Panc1 (cell line): ENCODE data around the gene FOXN1.

Source experiments
- POLR2AphosphoS5 ChIP-seq: IDR thresholded peaks from 2 replicates; pipeline ENCODE4 v1.6.1; 2012; ENCODE audit warnings: mild to moderate bottlenecking, low read depth, low read length, moderate library complexity
- TCF7L2 ChIP-seq: IDR thresholded peaks from 2 replicates; pipeline ENCODE4 v1.6.1; 2011; ENCODE audit warnings: mild to moderate bottlenecking, low read depth, low read length, inconsistent platforms
- TF ChIP-seq, protein P1 (sequence below): fragments of 450-650 bp; IDR thresholded peaks from 2 replicates; pipeline ENCODE4 v1.5.1; 2017; ENCODE audit warnings: mild to moderate bottlenecking
- TF ChIP-seq, protein P2 (sequence below), 2 experiments: IDR thresholded peaks; 2 replicates each; pipeline ENCODE4 v1.6.1; 2011 to 2012; ENCODE audit warnings: low read depth in 2 of 2, control low read depth in 1 of 2, low read length in 1 of 2, mild to moderate bottlenecking in 1 of 2, moderate library complexity in 1 of 2; ENCODE audit not compliant: insufficient read depth in 1 of 2

DNA sequence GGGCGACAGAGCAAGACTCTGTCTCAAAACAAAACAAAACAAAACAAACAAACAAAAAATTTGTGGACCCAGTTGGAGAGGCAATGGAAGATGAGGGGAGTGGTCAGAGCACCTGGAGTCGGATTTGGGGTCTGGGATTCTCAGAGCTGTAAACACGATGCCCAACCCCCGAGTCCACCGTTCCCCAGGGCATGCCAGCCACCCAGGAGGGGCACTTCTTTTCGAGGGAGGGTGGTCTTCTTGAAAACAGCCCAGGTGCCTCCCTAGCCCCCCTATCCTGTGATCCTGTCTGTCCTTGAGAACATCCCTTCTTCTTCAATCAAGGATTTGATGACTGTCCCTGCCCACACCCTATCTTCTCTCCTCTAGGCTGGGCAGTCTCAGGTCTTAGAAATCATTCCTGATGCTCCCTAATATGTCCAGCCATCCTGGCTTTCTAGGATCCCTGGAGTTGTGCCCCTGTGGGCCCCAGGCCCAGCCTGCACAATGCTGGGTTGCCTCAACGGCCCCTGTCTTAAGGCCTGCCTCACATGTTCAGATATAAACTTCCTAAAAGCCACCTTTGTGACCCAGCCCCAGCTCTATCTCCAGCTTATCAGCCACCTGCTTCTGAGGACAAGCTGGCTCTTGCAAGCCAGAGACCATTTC, 35.8 kb upstream of the FOXN1 start:
- TF ChIP-seq, protein P1, sequence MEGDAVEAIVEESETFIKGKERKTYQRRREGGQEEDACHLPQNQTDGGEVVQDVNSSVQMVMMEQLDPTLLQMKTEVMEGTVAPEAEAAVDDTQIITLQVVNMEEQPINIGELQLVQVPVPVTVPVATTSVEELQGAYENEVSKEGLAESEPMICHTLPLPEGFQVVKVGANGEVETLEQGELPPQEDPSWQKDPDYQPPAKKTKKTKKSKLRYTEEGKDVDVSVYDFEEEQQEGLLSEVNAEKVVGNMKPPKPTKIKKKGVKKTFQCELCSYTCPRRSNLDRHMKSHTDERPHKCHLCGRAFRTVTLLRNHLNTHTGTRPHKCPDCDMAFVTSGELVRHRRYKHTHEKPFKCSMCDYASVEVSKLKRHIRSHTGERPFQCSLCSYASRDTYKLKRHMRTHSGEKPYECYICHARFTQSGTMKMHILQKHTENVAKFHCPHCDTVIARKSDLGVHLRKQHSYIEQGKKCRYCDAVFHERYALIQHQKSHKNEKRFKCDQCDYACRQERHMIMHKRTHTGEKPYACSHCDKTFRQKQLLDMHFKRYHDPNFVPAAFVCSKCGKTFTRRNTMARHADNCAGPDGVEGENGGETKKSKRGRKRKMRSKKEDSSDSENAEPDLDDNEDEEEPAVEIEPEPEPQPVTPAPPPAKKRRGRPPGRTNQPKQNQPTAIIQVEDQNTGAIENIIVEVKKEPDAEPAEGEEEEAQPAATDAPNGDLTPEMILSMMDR: no peak
- TF ChIP-seq POLR2AphosphoS5: no peak
- TF ChIP-seq, protein P2, sequence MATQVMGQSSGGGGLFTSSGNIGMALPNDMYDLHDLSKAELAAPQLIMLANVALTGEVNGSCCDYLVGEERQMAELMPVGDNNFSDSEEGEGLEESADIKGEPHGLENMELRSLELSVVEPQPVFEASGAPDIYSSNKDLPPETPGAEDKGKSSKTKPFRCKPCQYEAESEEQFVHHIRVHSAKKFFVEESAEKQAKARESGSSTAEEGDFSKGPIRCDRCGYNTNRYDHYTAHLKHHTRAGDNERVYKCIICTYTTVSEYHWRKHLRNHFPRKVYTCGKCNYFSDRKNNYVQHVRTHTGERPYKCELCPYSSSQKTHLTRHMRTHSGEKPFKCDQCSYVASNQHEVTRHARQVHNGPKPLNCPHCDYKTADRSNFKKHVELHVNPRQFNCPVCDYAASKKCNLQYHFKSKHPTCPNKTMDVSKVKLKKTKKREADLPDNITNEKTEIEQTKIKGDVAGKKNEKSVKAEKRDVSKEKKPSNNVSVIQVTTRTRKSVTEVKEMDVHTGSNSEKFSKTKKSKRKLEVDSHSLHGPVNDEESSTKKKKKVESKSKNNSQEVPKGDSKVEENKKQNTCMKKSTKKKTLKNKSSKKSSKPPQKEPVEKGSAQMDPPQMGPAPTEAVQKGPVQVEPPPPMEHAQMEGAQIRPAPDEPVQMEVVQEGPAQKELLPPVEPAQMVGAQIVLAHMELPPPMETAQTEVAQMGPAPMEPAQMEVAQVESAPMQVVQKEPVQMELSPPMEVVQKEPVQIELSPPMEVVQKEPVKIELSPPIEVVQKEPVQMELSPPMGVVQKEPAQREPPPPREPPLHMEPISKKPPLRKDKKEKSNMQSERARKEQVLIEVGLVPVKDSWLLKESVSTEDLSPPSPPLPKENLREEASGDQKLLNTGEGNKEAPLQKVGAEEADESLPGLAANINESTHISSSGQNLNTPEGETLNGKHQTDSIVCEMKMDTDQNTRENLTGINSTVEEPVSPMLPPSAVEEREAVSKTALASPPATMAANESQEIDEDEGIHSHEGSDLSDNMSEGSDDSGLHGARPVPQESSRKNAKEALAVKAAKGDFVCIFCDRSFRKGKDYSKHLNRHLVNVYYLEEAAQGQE (IDR thresholded peaks at IDR 0.05; ENCODE audit: insufficient read depth in 1 of 2, low read depth in 2 of 2, low read length in 1 of 2): no peak
- no peak for TF ChIP-seq TCF7L2
